Measurements from ENCODE around the gene NEK11.

Gene NEK11

GRCh38 chr3:131194816-131195215 lies 168.1 kb downstream of the NEK11 start:
- H3K9me3 ChIP-seq (ENCODE audit: insufficient read depth, low read depth, low read length) = peaks cover 3% of the 10 kb centered on the region; the same call in 1 of the 2 replicates
- no peak overlapping the region for H3K27ac ChIP-seq (ENCODE audit: low read length)
- H3K36me3 ChIP-seq (ENCODE audit: insufficient read depth, low read depth, low read length) = no peaks in the 10 kb centered on the region
- H3K4me1 ChIP-seq (ENCODE audit: insufficient read depth, low read length) = no peaks in the 10 kb centered on the region
- H3K27me3 ChIP-seq (ENCODE audit: insufficient read depth, low read length) = no peaks in the 10 kb centered on the region
- H3K4me3 ChIP-seq (ENCODE audit: low read length) = no peak overlapping the region
- no peak overlapping the region for H3K9ac ChIP-seq (ENCODE audit: low read depth, low read length)

GRCh38 chr3:131200636-131201199 lies 174.0 kb downstream of the NEK11 start:
- Histone ChIP-seq H3K36me3 (ENCODE audit: insufficient read depth, low read depth, low read length) (no peaks in the 10 kb centered on the region), H3K4me1 (ENCODE audit: insufficient read depth, low read length) (no peaks in the 10 kb centered on the region), H3K27me3 (ENCODE audit: insufficient read depth, low read length) (no peaks in the 10 kb centered on the region), H3K9me3 (ENCODE audit: insufficient read depth, low read depth, low read length) (peaks cover 27% of the 10 kb centered on the region), H3K9ac (ENCODE audit: low read depth, low read length) (no peak overlapping the region), H3K27ac (ENCODE audit: low read length) (no peak overlapping the region), H3K4me3 (ENCODE audit: low read length) (no peak overlapping the region)

DNA sequence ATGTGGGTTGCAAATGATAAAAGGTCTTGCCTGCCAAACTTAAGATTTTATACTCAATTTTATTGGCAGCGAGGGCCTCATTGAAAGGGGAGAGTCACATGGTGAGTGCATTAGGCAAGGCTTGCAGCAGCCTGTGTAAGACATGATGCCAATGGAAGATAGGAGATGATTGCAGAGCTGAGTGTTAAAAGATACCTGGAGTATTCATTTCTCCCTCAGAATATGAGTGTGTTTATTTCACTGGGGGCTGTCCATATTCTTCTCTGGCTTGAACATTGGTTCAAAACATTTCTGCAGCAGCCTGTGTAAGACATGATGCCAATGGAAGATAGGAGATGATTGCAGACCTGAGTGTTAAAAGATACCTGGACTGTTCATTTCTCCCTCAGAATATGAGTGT lies 189.7 kb downstream of the NEK11 start:
- Histone ChIP-seq H3K36me3 (ENCODE audit: insufficient read depth, low read depth, low read length) (no peaks in the 10 kb centered on the region), H3K9me3 (ENCODE audit: insufficient read depth, low read depth, low read length) (no peaks in the 10 kb centered on the region), H3K4me1 (ENCODE audit: insufficient read depth, low read length) (peaks cover 7% of the 10 kb centered on the region), H3K9ac (ENCODE audit: low read depth, low read length) (no peak overlapping the region), H3K27ac (ENCODE audit: low read length) (no peak overlapping the region), H3K27me3 (ENCODE audit: insufficient read depth, low read length) (no peaks in the 10 kb centered on the region), H3K4me3 (ENCODE audit: low read length) (no peak overlapping the region)

DNA sequence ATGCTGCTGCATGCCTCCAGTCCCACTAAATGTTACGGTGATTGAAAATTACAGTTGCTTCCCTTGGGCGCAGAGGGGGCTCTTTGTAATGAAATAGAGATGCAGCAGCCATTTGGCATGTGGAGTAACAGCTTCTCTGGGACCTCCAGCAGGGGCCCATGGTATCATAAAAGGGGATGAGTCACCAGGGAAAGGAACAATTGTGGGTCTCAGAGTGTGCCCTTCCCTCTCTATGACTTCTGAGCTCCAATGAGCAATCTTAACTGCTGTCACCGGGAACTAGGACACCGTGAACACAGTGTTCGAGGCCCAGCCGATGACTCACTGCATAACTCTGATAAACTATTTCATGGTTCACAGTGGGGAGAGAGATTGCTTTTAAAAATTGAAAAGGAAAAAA lies 190.1 kb downstream of the NEK11 start:
- Histone ChIP-seq H3K27ac (ENCODE audit: low read length) (no peak overlapping the region), H3K4me1 (ENCODE audit: insufficient read depth, low read length) (peaks cover 7% of the 10 kb centered on the region), H3K9me3 (ENCODE audit: insufficient read depth, low read depth, low read length) (no peaks in the 10 kb centered on the region), H3K4me3 (ENCODE audit: low read length) (no peak overlapping the region), H3K9ac (ENCODE audit: low read depth, low read length) (no peak overlapping the region), H3K36me3 (ENCODE audit: insufficient read depth, low read depth, low read length) (no peaks in the 10 kb centered on the region), H3K27me3 (ENCODE audit: insufficient read depth, low read length) (no peaks in the 10 kb centered on the region)

GRCh38 chr3:131217296-131217741 lies 190.6 kb downstream of the NEK11 start:
- no peak overlapping the region for H3K4me3 ChIP-seq (ENCODE audit: low read length)
- no peaks in the 10 kb centered on the region for H3K27me3 ChIP-seq (ENCODE audit: insufficient read depth, low read length)
- no peaks in the 10 kb centered on the region for H3K9me3 ChIP-seq (ENCODE audit: insufficient read depth, low read depth, low read length)
- no peak overlapping the region for H3K9ac ChIP-seq (ENCODE audit: low read depth, low read length)
- no peaks in the 10 kb centered on the region for H3K36me3 ChIP-seq (ENCODE audit: insufficient read depth, low read depth, low read length)
- no peak overlapping the region for H3K27ac ChIP-seq (ENCODE audit: low read length)
- peaks cover 7% of the 10 kb centered on the region for H3K4me1 ChIP-seq (ENCODE audit: insufficient read depth, low read length)

- Histone ChIP-seq H3K9ac (ENCODE audit: low read depth, low read length) (no peak overlapping the region), H3K4me3 (ENCODE audit: low read length) (no peak overlapping the region), H3K9me3 (ENCODE audit: insufficient read depth, low read depth, low read length) (no peaks in the 10 kb centered on the region), H3K36me3 (ENCODE audit: insufficient read depth, low read depth, low read length) (no peaks in the 10 kb centered on the region), H3K27ac (ENCODE audit: low read length) (no peak overlapping the region), H3K27me3 (ENCODE audit: insufficient read depth, low read length) (no peaks in the 10 kb centered on the region), H3K4me1 (ENCODE audit: insufficient read depth, low read length) (peaks cover 7% of the 10 kb centered on the region)
Measured at GRCh38 chr3:131218196-131218595, 191.5 kb downstream of the NEK11 start.

DNA sequence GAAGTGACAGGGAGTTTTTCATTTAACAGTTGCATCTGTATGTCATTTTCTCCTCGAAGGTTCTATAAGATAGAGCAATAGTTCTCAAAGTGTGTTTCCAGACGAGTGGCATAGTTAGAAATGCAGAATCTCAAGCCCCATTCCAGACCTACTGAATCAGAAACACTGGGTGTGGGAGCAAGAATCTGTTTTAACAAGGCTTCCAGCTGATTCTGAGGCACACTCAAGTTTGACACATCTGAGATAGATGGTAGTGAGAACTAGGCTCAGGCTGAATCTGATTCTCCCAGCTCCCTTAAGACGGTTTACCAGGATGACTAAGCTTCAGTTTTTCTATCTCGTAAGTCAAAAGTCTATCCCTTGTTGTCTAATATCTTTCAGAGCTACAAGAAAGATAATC lies 195.1 kb downstream of the NEK11 start:
- peaks cover 7% of the 10 kb centered on the region for H3K4me1 ChIP-seq (ENCODE audit: insufficient read depth, low read length)
- H3K4me3 ChIP-seq (ENCODE audit: low read length) = no peak overlapping the region
- no peaks in the 10 kb centered on the region for H3K27me3 ChIP-seq (ENCODE audit: insufficient read depth, low read length)
- H3K9me3 ChIP-seq (ENCODE audit: insufficient read depth, low read depth, low read length) = no peaks in the 10 kb centered on the region
- H3K27ac ChIP-seq (ENCODE audit: low read length) = no peak overlapping the region
- H3K36me3 ChIP-seq (ENCODE audit: insufficient read depth, low read depth, low read length) = no peaks in the 10 kb centered on the region
- no peak overlapping the region for H3K9ac ChIP-seq (ENCODE audit: low read depth, low read length)

DNA sequence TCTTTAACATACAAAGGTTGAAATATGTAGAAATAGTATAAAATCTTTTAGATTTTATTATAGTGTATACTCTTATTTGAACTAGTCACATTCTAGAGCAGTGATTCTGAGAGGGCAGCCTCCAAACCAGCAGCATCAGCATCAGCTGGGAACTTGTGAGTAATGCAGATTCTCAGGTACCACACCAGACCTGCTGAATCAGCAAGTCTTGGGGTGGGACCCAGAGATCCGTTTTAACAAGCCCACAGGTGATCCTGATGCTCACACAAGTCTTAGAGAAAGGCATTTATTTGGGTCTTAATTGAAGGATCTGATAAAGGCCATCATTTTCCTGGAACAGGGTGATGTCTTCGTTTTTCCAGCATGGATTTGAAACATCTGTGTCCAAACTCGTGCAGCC lies 195.9 kb downstream of the NEK11 start:
- Histone ChIP-seq H3K27me3 (ENCODE audit: insufficient read depth, low read length) (no peaks in the 10 kb centered on the region), H3K27ac (ENCODE audit: low read length) (no peak overlapping the region), H3K9me3 (ENCODE audit: insufficient read depth, low read depth, low read length) (no peaks in the 10 kb centered on the region), H3K4me1 (ENCODE audit: insufficient read depth, low read length) (no peaks in the 10 kb centered on the region), H3K4me3 (ENCODE audit: low read length) (no peak overlapping the region), H3K36me3 (ENCODE audit: insufficient read depth, low read depth, low read length) (no peaks in the 10 kb centered on the region), H3K9ac (ENCODE audit: low read depth, low read length) (no peak overlapping the region)

DNA sequence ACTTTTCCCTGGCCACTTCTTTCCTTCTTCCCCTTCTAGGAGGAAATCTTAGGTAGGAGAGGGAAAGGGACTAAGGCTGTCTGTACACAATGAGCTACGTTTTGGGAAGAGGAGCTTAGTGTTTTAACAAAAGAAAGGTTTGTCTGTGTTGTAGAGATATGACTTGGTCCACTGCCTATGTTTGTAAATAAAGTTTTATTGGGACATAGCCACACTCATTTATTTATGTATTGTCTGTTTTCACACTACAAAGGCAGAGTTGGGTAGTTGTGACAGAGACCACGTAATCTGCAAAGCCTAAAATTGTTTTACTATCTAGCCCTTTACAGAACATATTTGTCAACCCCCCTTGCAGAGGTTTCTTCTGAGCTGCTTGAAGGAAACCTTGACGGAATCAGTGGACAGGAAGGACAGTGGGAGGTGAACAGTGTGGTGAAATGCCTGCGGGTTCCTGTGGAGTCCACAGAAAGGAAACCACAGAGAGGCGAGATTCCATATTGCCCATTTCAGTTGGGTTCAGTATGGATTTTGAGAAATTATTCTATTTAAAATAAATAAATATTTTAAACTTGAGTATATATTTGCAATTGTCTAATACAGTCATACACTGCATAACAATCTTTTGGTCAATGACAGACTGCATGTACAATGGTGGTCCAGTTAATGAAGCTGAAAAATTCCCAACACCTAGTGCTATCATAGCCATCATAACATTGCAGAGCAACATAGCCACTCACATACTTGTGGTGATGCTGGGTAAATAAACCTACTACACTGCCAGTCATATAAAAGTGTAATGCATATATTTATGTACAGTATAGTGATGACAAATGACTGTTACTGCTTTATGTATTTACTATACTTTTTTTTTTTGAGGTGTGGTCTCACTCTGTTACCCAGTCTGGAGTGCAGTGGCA lies 197.0 kb downstream of the NEK11 start:
- no peaks in the 10 kb centered on the region for H3K9me3 ChIP-seq (ENCODE audit: insufficient read depth, low read depth, low read length)
- H3K4me1 ChIP-seq (ENCODE audit: insufficient read depth, low read length) = no peaks in the 10 kb centered on the region
- no peak overlapping the region for H3K9ac ChIP-seq (ENCODE audit: low read depth, low read length)
- no peaks in the 10 kb centered on the region for H3K36me3 ChIP-seq (ENCODE audit: insufficient read depth, low read depth, low read length)
- H3K27ac ChIP-seq (ENCODE audit: low read length) = no peak overlapping the region
- no peaks in the 10 kb centered on the region for H3K27me3 ChIP-seq (ENCODE audit: insufficient read depth, low read length)
- no peak overlapping the region for H3K4me3 ChIP-seq (ENCODE audit: low read length)

DNA sequence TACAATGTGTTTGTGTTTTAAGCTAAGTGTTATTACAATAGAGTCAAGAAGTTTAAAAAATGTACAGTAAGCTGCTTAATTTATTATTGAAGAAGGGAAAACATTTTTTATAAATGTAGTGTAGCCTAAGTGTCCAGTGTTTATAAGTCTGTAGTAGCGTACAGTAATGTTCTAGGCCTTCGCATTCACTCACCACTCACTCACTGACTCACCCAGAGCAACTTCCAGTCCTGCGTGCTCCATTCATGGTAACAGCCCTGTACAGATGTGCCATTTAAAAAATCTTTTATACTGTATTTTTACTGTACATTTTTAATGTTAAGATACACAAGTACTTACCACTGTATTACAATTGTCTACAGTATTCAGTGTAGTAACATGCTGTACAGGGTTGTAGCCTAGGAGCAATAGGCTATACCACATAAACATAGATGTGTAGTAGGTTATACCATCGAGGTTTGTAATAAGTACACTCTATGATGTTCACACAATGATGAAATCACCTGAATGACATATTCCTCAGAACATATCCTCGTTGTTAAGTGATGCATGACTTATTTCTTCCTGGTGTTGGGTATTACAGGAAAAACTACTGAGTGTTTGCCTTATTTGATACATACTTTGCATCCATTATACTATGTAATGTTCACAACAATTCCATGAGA lies 198.3 kb downstream of the NEK11 start:
- Histone ChIP-seq H3K9me3 (ENCODE audit: insufficient read depth, low read depth, low read length) (no peaks in the 10 kb centered on the region), H3K27ac (ENCODE audit: low read length) (no peak overlapping the region), H3K9ac (ENCODE audit: low read depth, low read length) (no peak overlapping the region), H3K36me3 (ENCODE audit: insufficient read depth, low read depth, low read length) (no peaks in the 10 kb centered on the region), H3K4me3 (ENCODE audit: low read length) (no peak overlapping the region), H3K27me3 (ENCODE audit: insufficient read depth, low read length) (no peaks in the 10 kb centered on the region), H3K4me1 (ENCODE audit: insufficient read depth, low read length) (no peaks in the 10 kb centered on the region)

DNA sequence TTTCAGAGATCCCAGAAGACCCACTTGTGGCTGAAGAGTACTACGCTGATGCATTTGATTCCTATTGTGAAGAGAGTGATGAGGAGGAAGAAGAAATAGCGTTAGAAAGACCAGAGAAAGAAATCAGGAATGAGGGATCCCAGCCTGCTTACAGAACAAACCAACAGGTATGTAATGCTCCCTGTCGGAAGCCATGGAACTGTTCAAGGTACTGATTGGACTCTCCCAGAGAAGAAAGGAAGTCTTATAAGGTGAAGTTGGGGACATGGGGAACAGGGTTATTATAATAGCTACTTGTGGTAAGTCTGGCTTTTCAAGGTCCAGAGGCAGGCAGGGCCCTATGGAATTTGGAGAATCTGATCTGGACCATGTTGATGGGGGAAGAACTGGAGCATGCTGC lies 201.8 kb downstream of the NEK11 start:
- Histone ChIP-seq H3K9ac (ENCODE audit: low read depth, low read length) (no peak overlapping the region), H3K27ac (ENCODE audit: low read length) (no peak overlapping the region), H3K9me3 (ENCODE audit: insufficient read depth, low read depth, low read length) (no peaks in the 10 kb centered on the region), H3K4me3 (ENCODE audit: low read length) (no peak overlapping the region), H3K4me1 (ENCODE audit: insufficient read depth, low read length) (no peaks in the 10 kb centered on the region), H3K36me3 (ENCODE audit: insufficient read depth, low read depth, low read length) (no peaks in the 10 kb centered on the region), H3K27me3 (ENCODE audit: insufficient read depth, low read length) (no peaks in the 10 kb centered on the region)

All from iPS-20b (cell line).